ENCODE data around the gene HSPB1.
A peak's percentile ranks its signal among the peaks of the same experiment; 100 is the strongest.
"Not testable (repeated sequence)": the region's sequence is repeated elsewhere in the genome, so short reads cannot be mapped to it uniquely, and the experiment has no call there.

The HSPB1 gene

DNA sequence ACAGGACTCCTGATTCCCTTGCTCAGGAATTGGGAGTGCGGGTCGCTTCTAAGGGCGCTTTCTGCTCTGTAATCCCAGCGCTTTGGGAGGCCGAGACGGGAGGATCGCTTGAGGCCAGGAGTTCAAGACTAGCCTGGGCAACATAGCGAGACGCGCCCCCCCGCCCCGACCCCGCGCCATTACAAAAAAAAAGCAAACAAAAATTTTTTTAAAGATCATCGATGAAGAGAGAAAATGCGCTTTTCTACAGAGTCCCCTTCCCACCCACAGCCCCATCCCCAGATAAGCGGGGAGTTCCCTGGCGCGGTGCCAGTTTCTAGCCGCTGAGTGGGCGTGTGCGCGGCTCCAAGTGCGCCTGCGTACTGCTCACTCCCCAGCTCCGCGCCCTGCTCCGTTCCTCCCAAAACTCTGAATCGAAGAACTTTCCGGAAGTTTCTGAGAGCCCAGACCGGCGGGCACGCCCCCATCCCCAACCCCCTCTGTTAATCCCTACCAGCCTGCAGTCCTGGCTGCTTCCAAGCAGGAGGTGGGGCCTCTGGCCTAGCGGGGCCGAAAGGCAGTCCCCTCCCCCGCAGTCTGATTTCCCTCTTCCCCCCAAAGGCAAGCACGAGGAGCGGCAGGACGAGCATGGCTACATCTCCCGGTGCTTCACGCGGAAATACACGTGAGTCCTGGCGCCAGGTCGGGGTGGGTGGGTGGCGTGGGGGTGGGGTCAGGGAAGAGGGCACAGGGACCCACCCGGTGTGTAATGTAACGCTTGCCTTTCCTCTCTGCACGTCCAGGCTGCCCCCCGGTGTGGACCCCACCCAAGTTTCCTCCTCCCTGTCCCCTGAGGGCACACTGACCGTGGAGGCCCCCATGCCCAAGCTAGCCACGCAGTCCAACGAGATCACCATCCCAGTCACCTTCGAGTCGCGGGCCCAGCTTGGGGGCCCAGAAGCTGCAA lies 1.0 kb downstream of the HSPB1 start:
- DNase-seq (ENCODE audit: low read depth in 2 of 2, low spot score in 1 of 2), result peak; percentile 62 to 69

DNA sequence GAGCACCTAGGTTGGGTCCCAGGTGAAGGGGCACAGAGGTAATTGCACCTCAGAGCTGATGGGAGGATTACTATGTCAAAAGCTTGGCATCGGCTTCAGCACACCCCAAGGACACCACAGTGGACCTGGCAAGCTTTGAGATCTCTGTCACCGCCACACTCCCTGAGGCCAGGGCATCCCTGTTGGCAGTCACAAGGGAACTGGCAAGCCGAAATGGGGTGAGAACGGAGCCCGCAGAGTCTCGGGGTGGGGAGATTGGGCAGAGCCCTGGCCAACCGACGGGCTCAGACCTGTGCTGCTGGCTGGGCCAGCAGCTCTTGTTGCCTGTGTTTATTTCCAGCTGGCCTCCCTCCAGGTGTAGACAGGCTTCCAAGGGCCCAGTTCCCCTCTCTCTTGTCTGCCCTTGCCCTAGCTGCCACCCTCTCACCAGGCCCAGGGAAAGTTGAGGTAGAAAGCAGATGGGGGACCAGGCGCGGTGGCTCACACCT lies 2.5 kb downstream of the HSPB1 start:
- no peak for DNase-seq (ENCODE audit: low read depth in 2 of 2, low spot score in 1 of 2)

DNA sequence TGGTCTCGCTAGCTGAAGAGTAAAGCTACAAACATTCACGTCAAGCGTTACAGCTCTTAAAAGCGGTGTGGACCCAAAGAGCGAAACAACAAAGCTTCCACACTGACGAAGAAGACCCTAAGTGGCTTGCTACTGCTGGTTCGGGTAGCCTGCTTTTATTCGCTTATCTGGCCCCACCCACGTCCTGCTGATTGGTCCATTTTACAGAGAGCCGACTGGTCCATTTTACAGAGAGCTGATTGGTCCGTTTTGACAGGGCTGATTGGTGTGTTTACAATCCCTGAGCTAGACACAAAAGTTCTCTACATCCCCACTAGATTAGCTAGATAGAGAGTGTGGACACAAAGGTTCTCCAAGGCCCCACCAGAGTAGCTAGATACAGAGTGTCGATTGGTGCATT lies 6.4 kb downstream of the HSPB1 start:
- DNase-seq (ENCODE audit: low read depth in 2 of 2, low spot score in 1 of 2), result not testable (repeated sequence)

DNA sequence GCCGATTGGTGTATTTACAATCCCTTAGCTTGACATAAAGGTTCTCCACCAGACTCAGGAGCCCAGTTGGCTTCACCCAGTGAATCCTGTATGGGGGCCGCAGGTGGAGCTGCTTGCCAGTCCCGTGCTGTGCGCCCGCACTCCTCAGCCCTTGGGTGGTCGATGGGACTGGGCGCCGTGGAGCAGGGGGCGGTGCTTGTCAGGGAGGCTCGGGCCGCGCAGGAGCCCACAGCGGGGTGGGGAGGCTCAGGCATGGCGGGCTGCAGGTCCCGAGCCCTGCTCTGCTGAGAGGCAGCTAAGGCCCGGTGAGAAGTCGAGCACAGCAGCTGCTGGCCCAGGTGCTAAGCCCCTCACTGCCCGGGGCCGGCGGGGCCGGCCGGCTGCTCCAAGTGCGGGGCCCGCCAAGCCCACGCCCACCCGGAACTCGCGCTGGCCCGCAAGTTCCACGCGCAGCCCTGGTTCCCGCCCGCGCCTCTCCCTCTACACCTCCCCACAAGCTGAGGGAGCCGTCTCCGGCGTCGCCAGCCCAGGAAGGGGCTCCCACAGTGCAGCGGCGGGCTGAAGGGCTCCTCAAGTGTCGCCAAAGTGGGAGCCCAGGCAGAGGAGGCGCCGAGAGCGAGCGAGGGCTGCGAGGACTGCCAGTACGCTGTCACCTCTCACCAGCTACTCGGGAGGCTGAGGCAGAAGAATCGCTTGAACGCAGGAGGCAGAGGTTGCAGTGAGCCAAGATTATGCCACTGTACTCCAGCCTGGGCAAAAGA lies 7.0 kb downstream of the HSPB1 start:
- not testable (repeated sequence) for DNase-seq (ENCODE audit: low read depth in 2 of 2, low spot score in 1 of 2)

- no peak for DNase-seq (ENCODE audit: low read depth in 2 of 2, low spot score in 1 of 2)
These were observed 7.9 kb downstream of the HSPB1 start for GRCh38 chr7:76310102-76310957.

GRCh38 chr7:76311838-76312237 lies 9.4 kb downstream of the HSPB1 start:
- not testable (repeated sequence) for DNase-seq (ENCODE audit: low read depth in 2 of 2, low spot score in 1 of 2)

GRCh38 chr7:76314042-76314721 lies 11.7 kb downstream of the HSPB1 start:
- peak; percentile 88 to 92 for DNase-seq (ENCODE audit: low read depth in 2 of 2, low spot score in 1 of 2)

- DNase-seq (ENCODE audit: low read depth in 2 of 2, low spot score in 1 of 2), result not testable (repeated sequence)
These were observed 12.3 kb downstream of the HSPB1 start for GRCh38 chr7:76314740-76315139.

DNA sequence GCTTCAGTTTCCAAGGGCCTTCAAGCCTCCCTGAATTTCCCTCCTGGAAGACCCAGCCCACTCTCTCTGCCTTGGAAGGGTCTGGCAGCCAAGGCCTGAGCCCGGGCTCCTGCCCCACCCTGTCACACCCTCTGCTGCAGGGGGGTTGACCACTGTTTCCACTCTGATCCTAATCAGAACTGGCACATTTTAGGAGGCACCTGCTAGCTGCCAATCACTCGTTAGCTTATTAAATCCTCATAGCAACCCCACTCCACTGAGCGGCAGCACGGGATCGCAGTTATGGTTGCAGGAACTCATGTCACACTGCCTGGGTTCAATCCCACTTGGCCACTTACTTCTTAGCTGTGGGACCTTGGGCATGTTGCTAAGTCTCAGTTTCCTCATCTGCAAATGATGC lies 12.9 kb downstream of the HSPB1 start:
- DNase-seq (ENCODE audit: low read depth in 2 of 2, low spot score in 1 of 2), result no peak

DNA sequence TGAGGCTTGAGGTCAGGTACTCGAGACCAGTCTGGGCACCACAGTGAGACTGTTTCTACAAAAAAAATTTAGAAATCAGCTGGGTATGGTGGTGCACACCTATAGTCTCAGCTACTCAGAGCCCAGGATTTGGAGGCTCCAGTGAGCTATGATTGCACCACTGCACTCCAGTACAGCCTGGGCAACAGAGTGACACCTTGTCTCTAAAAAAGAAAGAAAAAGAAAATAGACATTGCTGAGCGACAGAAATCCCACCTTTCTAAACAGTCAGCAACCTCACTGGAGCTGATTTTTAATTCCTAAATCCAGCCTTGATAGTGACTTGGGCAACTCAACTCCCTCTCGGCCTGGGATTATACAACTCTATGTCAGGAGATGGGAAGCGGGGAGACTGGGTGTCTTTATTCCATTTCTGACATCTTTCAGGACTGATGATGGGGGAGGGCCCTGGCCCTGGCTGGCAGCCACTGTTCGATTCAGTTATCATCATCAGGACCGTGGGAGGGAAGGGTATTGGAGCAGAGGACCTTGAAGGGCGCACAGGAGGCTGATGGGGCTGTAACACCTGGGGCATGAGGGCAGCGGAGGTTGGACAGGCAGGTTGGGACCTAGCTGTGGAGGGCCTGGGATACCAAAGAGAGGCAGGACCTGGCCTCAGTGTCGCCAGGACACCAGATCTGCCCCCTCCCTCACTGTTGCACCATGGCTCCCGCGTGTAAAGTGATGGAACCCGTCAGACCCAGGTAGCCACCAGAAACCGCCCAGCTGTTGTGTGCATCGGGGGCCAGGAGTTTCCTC lies 14.7 kb downstream of the HSPB1 start:
- DNase-seq (ENCODE audit: low read depth in 2 of 2, low spot score in 1 of 2), result no peak

DNA sequence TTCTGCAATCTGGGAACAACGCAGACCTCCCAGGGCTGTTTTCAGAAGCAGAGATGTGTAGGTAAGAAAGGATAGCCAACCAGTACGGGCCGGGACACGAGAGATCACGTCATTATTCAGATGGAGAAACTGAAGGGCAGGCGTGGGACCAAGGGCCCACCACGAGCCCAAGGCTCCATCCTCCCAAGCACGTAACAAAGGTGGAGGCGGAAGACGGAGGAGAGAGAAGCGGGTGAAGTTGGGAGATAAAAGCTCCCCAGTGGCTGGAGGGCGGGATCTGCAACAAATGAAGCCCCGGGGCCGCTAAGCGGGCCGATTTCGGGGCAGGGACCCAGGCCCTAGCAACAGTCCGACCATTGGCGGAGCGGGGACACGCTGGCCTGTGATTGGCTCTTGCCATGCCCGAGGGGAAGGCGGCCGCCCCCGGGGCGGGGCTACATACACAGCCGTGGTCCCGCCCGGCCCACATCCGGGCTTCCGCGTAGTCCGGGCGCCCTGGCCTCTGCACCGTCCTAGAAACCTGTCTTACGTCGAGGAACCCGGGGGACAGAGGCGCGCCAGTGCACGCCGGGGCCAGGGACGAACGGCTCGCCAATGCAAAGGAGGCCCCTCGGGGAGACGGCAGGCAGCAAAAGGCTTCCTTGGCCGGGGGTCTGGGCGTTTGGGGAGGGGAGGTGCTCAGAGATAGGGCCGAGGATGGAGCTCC lies 15.5 kb downstream of the HSPB1 start:
- DNase-seq (ENCODE audit: low read depth in 2 of 2, low spot score in 1 of 2), result peak; percentile 90 to 93

- DNase-seq (ENCODE audit: low read depth in 2 of 2, low spot score in 1 of 2), result peak in 1 of 2 donors; percentile 34
These were observed 16.2 kb downstream of the HSPB1 start for GRCh38 chr7:76318488-76319353.

DNA sequence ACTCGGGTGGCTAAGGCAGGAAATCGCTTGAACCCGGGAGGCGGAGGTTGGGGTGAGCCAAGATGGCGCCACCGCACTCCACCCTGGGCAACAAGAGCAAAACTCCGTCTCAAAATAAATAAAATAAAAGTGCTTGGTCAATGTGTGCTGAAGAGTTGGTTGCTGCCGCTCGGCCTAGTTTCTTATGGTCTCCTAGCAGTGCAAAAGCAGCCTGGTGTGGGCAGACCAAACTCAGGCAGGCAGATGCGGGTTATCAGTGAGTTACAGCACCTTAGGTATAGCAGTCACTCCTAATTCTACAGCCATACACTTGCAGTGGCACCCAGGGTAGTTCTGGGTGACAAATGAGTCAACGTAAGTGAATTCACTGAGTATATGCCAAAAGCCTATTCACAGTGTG lies 22.6 kb downstream of the HSPB1 start:
- no peak for DNase-seq (ENCODE audit: low read depth in 2 of 2, low spot score in 1 of 2)

- DNase-seq (ENCODE audit: low read depth in 2 of 2, low spot score in 1 of 2), result no peak
These were observed 23.3 kb downstream of the HSPB1 start for GRCh38 chr7:76325811-76326210.

DNA sequence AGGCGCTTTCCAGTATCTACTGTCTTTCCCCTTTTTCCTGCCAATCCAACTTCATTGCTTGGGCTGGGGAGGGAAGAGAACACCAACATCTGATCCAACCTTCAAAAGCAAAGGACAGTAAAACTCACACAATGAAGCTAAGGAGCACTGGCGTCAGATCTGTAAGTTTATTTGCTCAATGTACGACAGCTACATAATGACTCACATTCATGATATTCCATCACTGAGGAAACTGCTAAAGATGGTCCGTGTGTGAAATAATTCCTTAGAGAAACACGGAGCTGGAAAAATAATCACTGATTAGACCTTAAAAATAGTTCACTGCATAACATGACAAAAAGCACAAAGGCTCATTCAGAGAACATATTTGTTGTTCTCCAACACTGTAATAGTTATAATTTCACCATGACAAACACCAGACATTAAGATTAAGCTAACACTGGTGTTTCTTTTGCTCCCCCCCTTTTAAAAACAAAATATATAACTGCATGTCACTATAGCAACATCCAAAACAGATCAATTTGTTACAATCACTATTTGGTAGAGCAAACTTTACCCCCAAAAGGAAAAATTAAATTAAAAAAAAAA lies 24.3 kb downstream of the HSPB1 start:
- DNase-seq (ENCODE audit: low read depth in 2 of 2, low spot score in 1 of 2), result no peak

DNA sequence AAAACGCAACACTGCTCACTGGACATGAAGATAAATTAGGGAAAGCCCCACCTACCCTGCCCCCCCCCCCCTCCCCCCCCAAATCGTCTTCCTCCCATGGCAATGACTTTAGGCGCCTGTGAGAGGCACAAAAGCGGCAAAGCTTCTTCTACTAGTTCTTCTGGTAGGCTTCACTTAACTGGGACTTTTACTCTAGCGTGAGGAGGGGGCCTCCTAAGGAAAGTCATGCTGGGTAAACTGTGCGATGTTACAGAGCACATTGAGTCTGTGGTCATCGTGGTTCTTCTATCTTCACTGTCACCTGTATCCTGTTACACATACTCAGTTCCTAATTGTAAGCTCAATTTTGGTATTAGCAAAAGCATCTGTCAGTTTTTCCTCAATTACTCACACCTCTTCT lies 25.1 kb downstream of the HSPB1 start:
- DNase-seq (ENCODE audit: low read depth in 2 of 2, low spot score in 1 of 2), result no peak

GRCh38 chr7:76328389-76328788 lies 25.9 kb downstream of the HSPB1 start:
- DNase-seq (ENCODE audit: low read depth in 2 of 2, low spot score in 1 of 2), result no peak

DNA sequence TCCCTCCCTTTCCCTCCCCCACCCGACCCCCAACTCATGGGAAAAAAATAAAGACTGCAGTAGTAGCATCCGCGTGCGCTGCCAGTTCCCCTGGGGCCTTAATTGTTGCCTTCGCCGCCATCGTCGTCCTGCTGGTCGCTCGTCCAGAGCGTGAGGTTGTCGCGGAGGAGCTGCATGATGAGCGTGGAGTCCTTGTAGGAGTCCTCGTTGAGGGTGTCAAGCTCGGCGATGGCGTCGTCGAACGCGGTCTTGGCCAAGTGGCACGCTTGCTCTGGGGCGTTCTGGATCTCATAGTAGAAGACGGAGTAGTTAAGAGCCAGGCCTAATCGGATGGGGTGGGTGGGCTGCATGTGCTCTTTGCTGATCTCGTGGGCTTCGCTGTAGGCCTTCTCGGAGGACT lies 27.0 kb downstream of the HSPB1 start:
- no peak for DNase-seq (ENCODE audit: low read depth in 2 of 2, low spot score in 1 of 2)
